H9 (cell line): Measurements from ENCODE around the gene MYOD1. TPM values are rescaled to one million over a fixed set of nuclear protein-coding genes. Genes with fewer than 3 reads are reported as not detected.

Experiments used
- DNase-seq: peaks from one replicate; pipeline ENCODE4 v3.0.0-alpha.2; 2017
- H2AFZ ChIP-seq: one replicate; pipeline ENCODE4 v1.6.1; 2013; ENCODE audit warnings: mild to moderate bottlenecking, low read length, control low read depth, moderate library complexity
- H2AK5ac ChIP-seq: 2 replicates; pipeline ENCODE4 v1.6.1; 2013; ENCODE audit warnings: low read length, control low read depth, mixed read lengths; ENCODE audit not compliant: insufficient read length
- H2BK120ac ChIP-seq: one replicate; pipeline ENCODE4 v1.6.1; 2013; ENCODE audit warnings: low read depth, mild to moderate bottlenecking, low read length, control low read depth, inconsistent platforms; ENCODE audit not compliant: poor library complexity, severe bottlenecking
- H2BK12ac ChIP-seq: 2 replicates; pipeline ENCODE4 v1.6.1; 2013; ENCODE audit warnings: low read length, control low read depth, mixed read lengths, low read depth; ENCODE audit not compliant: insufficient read length
- H2BK15ac ChIP-seq: 2 replicates; pipeline ENCODE4 v1.6.1; 2013; ENCODE audit warnings: low read depth, low read length, control low read depth
- H2BK20ac ChIP-seq: one replicate; pipeline ENCODE4 v1.6.1; 2013; ENCODE audit warnings: low read depth, mild to moderate bottlenecking, low read length, control low read depth, inconsistent platforms; ENCODE audit not compliant: poor library complexity, severe bottlenecking
- H2BK5ac ChIP-seq: 2 replicates; pipeline ENCODE4 v1.6.1; 2013; ENCODE audit warnings: low read length, control low read depth, mixed read lengths; ENCODE audit not compliant: insufficient read length
- H3K14ac ChIP-seq: 2 replicates; pipeline ENCODE4 v1.6.1; 2013; ENCODE audit warnings: low read length, control low read depth; ENCODE audit not compliant: insufficient read depth
- H3K18ac ChIP-seq: 2 replicates; pipeline ENCODE4 v1.6.1; 2013; ENCODE audit warnings: low read depth, mild to moderate bottlenecking, mixed read lengths, low read length, control low read depth; ENCODE audit not compliant: insufficient read length
- H3K23ac ChIP-seq: 2 replicates; pipeline ENCODE4 v1.6.1; 2013; ENCODE audit warnings: low read length, control low read depth, mixed read lengths, low read depth; ENCODE audit not compliant: insufficient read length
- H3K23me2 ChIP-seq: 2 replicates; pipeline ENCODE4 v1.6.1; 2013; ENCODE audit warnings: low read depth, mild to moderate bottlenecking, mixed read lengths, low read length, control low read depth; ENCODE audit not compliant: insufficient read length, poor library complexity, severe bottlenecking
- H3K27ac ChIP-seq: 2 replicates; pipeline ENCODE4 v1.5.1; 2013; ENCODE audit warnings: low read length, control low read depth, mixed read lengths, low read depth; ENCODE audit not compliant: insufficient read length
- H3K27me3 ChIP-seq: 2 replicates; pipeline ENCODE4 v1.6.1; 2013; ENCODE audit warnings: low read length, control low read depth, inconsistent platforms; ENCODE audit not compliant: insufficient read depth
- H3K4ac ChIP-seq: 2 replicates; pipeline ENCODE4 v1.6.1; 2013; ENCODE audit warnings: low read depth, mild to moderate bottlenecking, control low read depth, inconsistent platforms, low read length, moderate library complexity
- H3K4me1 ChIP-seq: 2 replicates; pipeline ENCODE4 v1.6.1; 2013; ENCODE audit warnings: low read length, control low read depth, inconsistent platforms; ENCODE audit not compliant: insufficient read depth
- H3K4me2 ChIP-seq: 2 replicates; pipeline ENCODE4 v1.6.1; 2013; ENCODE audit warnings: low read length, control low read depth, mixed read lengths; ENCODE audit not compliant: insufficient read length, insufficient read depth
- H3K56ac ChIP-seq: 2 replicates; pipeline ENCODE4 v1.6.1; 2013; ENCODE audit warnings: low read depth, mild to moderate bottlenecking, mixed read lengths, low read length, control low read depth; ENCODE audit not compliant: insufficient read length
- H3K79me1 ChIP-seq: 2 replicates; pipeline ENCODE4 v1.6.1; 2013; ENCODE audit warnings: low read depth, mild to moderate bottlenecking, moderate library complexity, low read length, control low read depth, inconsistent platforms; ENCODE audit not compliant: insufficient read depth, poor library complexity, severe bottlenecking
- H3K79me2 ChIP-seq: 2 replicates; pipeline ENCODE4 v1.6.1; 2013; ENCODE audit warnings: low read length, control low read depth, inconsistent platforms; ENCODE audit not compliant: insufficient read depth
- H3K9ac ChIP-seq: 2 replicates; pipeline ENCODE4 v1.6.1; 2013; ENCODE audit warnings: low read length, control low read depth, mixed read lengths; ENCODE audit not compliant: insufficient read length; ENCODE audit errors: extremely low read depth
- H3K9me3 ChIP-seq: one replicate; pipeline ENCODE4 v1.6.1; 2013; ENCODE audit warnings: low read depth, low read length, inconsistent platforms; ENCODE audit not compliant: control insufficient read depth
- H3T11ph ChIP-seq: one replicate; pipeline ENCODE4 v1.6.1; 2013; ENCODE audit warnings: mild to moderate bottlenecking, low read length, control low read depth, inconsistent platforms
- H4K20me1 ChIP-seq: one replicate; pipeline ENCODE4 v1.6.1; 2013; ENCODE audit not compliant: control insufficient read depth, insufficient read length, insufficient read depth
- H4K5ac ChIP-seq: 2 replicates; pipeline ENCODE4 v1.6.1; 2013; ENCODE audit warnings: low read depth, mild to moderate bottlenecking, mixed read lengths, low read length, control low read depth; ENCODE audit not compliant: insufficient read length
- H4K8ac ChIP-seq: replicated peaks from 2 replicates; pipeline ENCODE4 v1.6.1; 2013; ENCODE audit warnings: low read length, control low read depth, mixed read lengths, low read depth; ENCODE audit not compliant: insufficient read length
- H4K91ac ChIP-seq: 2 replicates; pipeline ENCODE4 v1.6.1; 2013; ENCODE audit warnings: low read depth, mild to moderate bottlenecking, moderate library complexity, mixed read lengths, low read length, control low read depth; ENCODE audit not compliant: insufficient read length
- H3K27ac Mint-ChIP-seq, 3 experiments: 2 replicates in 2 of 3; 3 replicates in 1 of 3; pipeline ENCODE4 v1.8.0; 2020 to 2021; ENCODE audit warnings: mixed read lengths in 3 of 3, mild to moderate bottlenecking in 1 of 3, moderate library complexity in 1 of 3
- H3K27me3 Mint-ChIP-seq: 2 replicates; pipeline ENCODE4 v1.8.0; 2021; ENCODE audit warnings: low read depth, mild to moderate bottlenecking, moderate library complexity, mixed read lengths
- H3K36me3 Mint-ChIP-seq, 3 experiments: 2 replicates in 2 of 3; 3 replicates in 1 of 3; pipeline ENCODE4 v1.8.0; 2020 to 2021; ENCODE audit warnings: low read depth in 3 of 3, mixed read lengths in 3 of 3; ENCODE audit not compliant: insufficient read depth in 1 of 3
- H3K4me1 Mint-ChIP-seq, 2 experiments: 2 replicates each; pipeline ENCODE4 v1.8.0; 2020; ENCODE audit warnings: mixed read lengths in 2 of 2
- H3K4me3 Mint-ChIP-seq, 2 experiments: 2 replicates in 1 of 2; 3 replicates in 1 of 2; pipeline ENCODE4 v1.8.0; 2020 to 2021; ENCODE audit warnings: mild to moderate bottlenecking in 2 of 2, mixed read lengths in 2 of 2, moderate library complexity in 1 of 2
- H3K9me3 Mint-ChIP-seq, 2 experiments: 2 replicates in 1 of 2; 3 replicates in 1 of 2; pipeline ENCODE4 v1.8.0; 2020; ENCODE audit warnings: mild to moderate bottlenecking in 2 of 2, mixed read lengths in 2 of 2, moderate library complexity in 1 of 2
- CTCF ChIP-seq: fragments of 200-600 bp; sonication (generic); conservative IDR thresholded peaks from 3 replicates; pipeline ENCODE4 v1.8.0; 2021; ENCODE audit warnings: antibody characterized with exemption, mild to moderate bottlenecking
- WGBS: extraction: QIAGEN DNeasy Blood & Tissue Kit; methylation state at CpG from one replicate; pipeline ENCODE4 v1.1.7; 2013; ENCODE audit warnings: missing lambda C conversion rate, low lambda C conversion rate, mixed read lengths; ENCODE audit not compliant: insufficient read length; ENCODE audit errors: extremely low coverage; 5-methylcytosine and 5-hydroxymethylcytosine counted together
- total RNA-seq: library from RNA; stranded (reverse); gene quantifications from 2 replicates; pipeline ENCODE4 v1.2.1, GENCODE V29; 2021

The MYOD1 gene
- total RNA-seq, 1 experiment from 2014 or later: not detected

GRCh38 chr11:17743026-17743807 lies 23.8 kb downstream of the MYOD1 start:
- H3K23me2 ChIP-seq: no peaks in the 10 kb centered on the region
- H2AFZ ChIP-seq: no peak overlapping the region
- H2BK5ac ChIP-seq: no peak overlapping the region
- no peak overlapping the region for H3K27ac ChIP-seq
- Mint-ChIP-seq H3K9me3 (no peaks in the 10 kb centered on the region), H3K36me3 (no peaks in the 10 kb centered on the region), H3K27ac (no peak overlapping the region), H3K4me1 (peaks cover 0 to 4% of the 10 kb centered on the region in 2 experiments; a peak in 2 of 4 replicates), H3K4me3 (no peak overlapping the region), H3K27me3 (peaks cover 23% of the 10 kb centered on the region)
- H3K9me3 ChIP-seq: no peaks in the 10 kb centered on the region
- H2BK120ac ChIP-seq: no peak overlapping the region
- no peak overlapping the region for H3K14ac ChIP-seq
- H4K8ac ChIP-seq: no peak overlapping the region
- H3K9ac ChIP-seq: no peak overlapping the region
- no peak overlapping the region for H3K23ac ChIP-seq
- no peak overlapping the region for H4K91ac ChIP-seq
- no CpG with 5 or more reads among the region's 13 CpGs for WGBS
- no peak overlapping the region for H3K56ac ChIP-seq
- H3T11ph ChIP-seq: no peak overlapping the region
- H3K4ac ChIP-seq: no peak overlapping the region
- H3K18ac ChIP-seq: no peak overlapping the region
- H3K79me2 ChIP-seq: no peaks in the 10 kb centered on the region
- no peak for TF ChIP-seq CTCF
- H3K79me1 ChIP-seq: no peaks in the 10 kb centered on the region
- no peak overlapping the region for H2AK5ac ChIP-seq
- H4K5ac ChIP-seq: no peak overlapping the region
- no peak overlapping the region for H2BK12ac ChIP-seq
- no peaks in the 10 kb centered on the region for H4K20me1 ChIP-seq
- no peak overlapping the region for H2BK20ac ChIP-seq
- no peaks in the 10 kb centered on the region for H3K4me1 ChIP-seq
- DNase-seq: no peak
- H3K4me2 ChIP-seq: no peak overlapping the region
- no peak overlapping the region for H2BK15ac ChIP-seq
- H3K27me3 ChIP-seq: no peaks in the 10 kb centered on the region; the same call in 1 of the 2 replicates
